CD4-positive, alpha-beta T cell treated with Interleukin-15 for 4 hours (primary cell): ENCODE results near the gene NCK2.

ENCODE experiments used
- DNase-seq: peaks from one replicate; pipeline ENCODE4 v3.0.0-alpha.2; 2020; ENCODE audit warnings: low spot score

NCK2 gene

GRCh38 chr2:105792561-105792960 is 47.8 kb downstream of the NCK2 start:
- DNase-seq: no peak

GRCh38 chr2:105793196-105793975 is 48.7 kb downstream of the NCK2 start:
- no peak for DNase-seq

GRCh38 chr2:105794926-105795574 is 50.3 kb downstream of the NCK2 start:
- no peak for DNase-seq

- peak; percentile 67 for DNase-seq
Measured at GRCh38 chr2:105795575-105795934, 50.8 kb downstream of the NCK2 start.

- DNase-seq: no peak
Measured at GRCh38 chr2:105796131-105796638, 51.5 kb downstream of the NCK2 start.

- peak; percentile 55 for DNase-seq
Measured at GRCh38 chr2:105796791-105797190, 52.1 kb downstream of the NCK2 start.

GRCh38 chr2:105797298-105797819 is 52.6 kb downstream of the NCK2 start:
- DNase-seq: no peak

- DNase-seq: peak; percentile 67
Measured at GRCh38 chr2:105798595-105798994, 53.9 kb downstream of the NCK2 start.

GRCh38 chr2:105800036-105800713 is 55.5 kb downstream of the NCK2 start:
- no peak for DNase-seq

GRCh38 chr2:105800953-105801635 is 56.4 kb downstream of the NCK2 start:
- DNase-seq: no peak

GRCh38 chr2:105801961-105802360 is 57.2 kb downstream of the NCK2 start:
- DNase-seq: no peak

GRCh38 chr2:105802587-105802986 is 57.9 kb downstream of the NCK2 start:
- peak; percentile 88 for DNase-seq

- DNase-seq: no peak
Measured at GRCh38 chr2:105803337-105803736, 58.6 kb downstream of the NCK2 start.

- no peak for DNase-seq
Measured at GRCh38 chr2:105803773-105804172, 59.1 kb downstream of the NCK2 start.

GRCh38 chr2:105804266-105804665 is 59.6 kb downstream of the NCK2 start:
- no peak for DNase-seq

GRCh38 chr2:105806996-105807395 is 62.3 kb downstream of the NCK2 start:
- DNase-seq: no peak

GRCh38 chr2:105808423-105809096 is 63.8 kb downstream of the NCK2 start:
- no peak for DNase-seq

GRCh38 chr2:105809097-105809473 is 64.4 kb downstream of the NCK2 start:
- DNase-seq: no peak

- no peak for DNase-seq
Measured at GRCh38 chr2:105809723-105810122, 65.0 kb downstream of the NCK2 start.

- DNase-seq: no peak
Measured at GRCh38 chr2:105812180-105813044, 67.7 kb downstream of the NCK2 start.

- no peak for DNase-seq
Measured at GRCh38 chr2:105813045-105813315, 68.3 kb downstream of the NCK2 start.
